ACC112 (cell line): ENCODE results near the gene LMF1.
A peak's percentile ranks its signal among the peaks of the same experiment; 100 is the strongest.

ENCODE experiments used
- H2AFZ ChIP-seq: fragments of 200-600 bp; sonication (generic); one replicate; pipeline ENCODE4 v1.6.0; 2017; ENCODE audit warnings: antibody characterized with exemption, low read length; ENCODE audit not compliant: unreplicated experiment
- H3K27ac ChIP-seq: fragments of 200-600 bp; sonication (generic); 2 replicates; pipeline ENCODE4 v1.5.1; 2014; ENCODE audit warnings: low read depth, mild to moderate bottlenecking, antibody characterized with exemption, low read length, moderate library complexity
- H3K27me3 ChIP-seq: fragments of 200-600 bp; sonication (generic); 2 replicates; pipeline ENCODE4 v1.6.1; 2014; ENCODE audit warnings: mild to moderate bottlenecking, antibody characterized with exemption, low read length, moderate library complexity, mixed read lengths; ENCODE audit not compliant: insufficient read depth
- H3K36me3 ChIP-seq: fragments of 200-600 bp; sonication (generic); 2 replicates; pipeline ENCODE4 v1.6.1; 2016; ENCODE audit warnings: mild to moderate bottlenecking, antibody characterized with exemption, low read length, moderate library complexity, mixed read lengths; ENCODE audit not compliant: insufficient read depth
- H3K4me1 ChIP-seq: fragments of 200-600 bp; sonication (generic); one replicate; pipeline ENCODE4 v1.6.1; 2016; ENCODE audit warnings: low read length, mixed read lengths; ENCODE audit not compliant: insufficient read depth, unreplicated experiment, control insufficient read depth
- H3K4me3 ChIP-seq: fragments of 200-600 bp; sonication (generic); 2 replicates; pipeline ENCODE4 v1.5.1; 2014; ENCODE audit warnings: mild to moderate bottlenecking, low read depth, low read length
- H3K79me2 ChIP-seq: fragments of 200-600 bp; sonication (generic); one replicate; pipeline ENCODE4 v1.6.0; 2016; ENCODE audit warnings: low read length; ENCODE audit not compliant: control insufficient read depth, unreplicated experiment, insufficient read depth

Gene LMF1

GRCh38 chr16:919658-920050, 51.1 kb downstream of the LMF1 start:
- Histone ChIP-seq H3K79me2 (no peaks in the 10 kb centered on the region), H3K36me3 (no peaks in the 10 kb centered on the region), H3K27ac (0 out of 2 replicates have a peak overlapping the region, but pooled peaks have one; percentile 59), H3K4me1 (peaks cover 15% of the 10 kb centered on the region), H3K4me3 (no peak overlapping the region), H2AFZ (no peak overlapping the region), H3K27me3 (no peaks in the 10 kb centered on the region)

GRCh38 chr16:918741-919657, 51.8 kb downstream of the LMF1 start:
- Histone ChIP-seq H3K27me3 (no peaks in the 10 kb centered on the region), H3K36me3 (no peaks in the 10 kb centered on the region), H3K79me2 (no peaks in the 10 kb centered on the region), H3K4me3 (no peak overlapping the region), H3K4me1 (peaks cover 15% of the 10 kb centered on the region), H3K27ac (no peak overlapping the region), H2AFZ (no peak overlapping the region)

GRCh38 chr16:918068-918467, 52.7 kb downstream of the LMF1 start:
- Histone ChIP-seq H3K36me3 (no peaks in the 10 kb centered on the region), H2AFZ (no peak overlapping the region), H3K27me3 (no peaks in the 10 kb centered on the region), H3K4me1 (peaks cover 15% of the 10 kb centered on the region), H3K79me2 (no peaks in the 10 kb centered on the region), H3K4me3 (no peak overlapping the region), H3K27ac (no peak overlapping the region)

- H3K4me3 ChIP-seq = no peak overlapping the region
- no peak overlapping the region for H3K27ac ChIP-seq
- H3K79me2 ChIP-seq = no peaks in the 10 kb centered on the region
- no peaks in the 10 kb centered on the region for H3K27me3 ChIP-seq
- no peak overlapping the region for H2AFZ ChIP-seq
- peaks cover 15% of the 10 kb centered on the region for H3K4me1 ChIP-seq
- H3K36me3 ChIP-seq = no peaks in the 10 kb centered on the region
Observed at GRCh38 chr16:917591-918061, 53.2 kb downstream of the LMF1 start.

GRCh38 chr16:916035-916799, 54.6 kb downstream of the LMF1 start:
- Histone ChIP-seq H3K4me1 (peaks cover 15% of the 10 kb centered on the region), H3K79me2 (no peaks in the 10 kb centered on the region), H3K4me3 (no peak overlapping the region), H3K27ac (no peak overlapping the region), H3K27me3 (no peaks in the 10 kb centered on the region), H2AFZ (no peak overlapping the region), H3K36me3 (no peaks in the 10 kb centered on the region)

DNA sequence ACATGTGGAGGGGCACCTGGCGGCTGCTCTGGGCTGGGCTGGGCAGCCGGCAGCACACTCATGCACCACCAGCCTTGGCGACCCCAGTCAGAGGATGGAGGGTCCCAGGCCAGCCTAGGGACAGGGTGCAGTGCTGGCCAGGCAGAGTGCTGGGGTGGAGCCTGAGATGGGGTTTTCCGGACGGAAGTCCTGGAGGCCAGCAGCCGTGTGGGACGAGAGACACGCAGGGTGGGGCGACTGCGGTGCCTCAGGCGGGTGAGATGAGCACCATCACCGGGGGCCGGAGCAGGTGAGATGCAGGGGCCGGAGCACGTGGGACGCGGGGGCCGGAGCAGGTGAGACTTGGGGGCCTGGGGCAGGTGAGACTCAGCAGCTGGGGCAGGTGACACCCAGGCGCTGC, 55.2 kb downstream of the LMF1 start:
- Histone ChIP-seq H3K27ac (no peak overlapping the region), H3K27me3 (no peaks in the 10 kb centered on the region), H3K79me2 (no peaks in the 10 kb centered on the region), H3K4me3 (no peak overlapping the region), H3K36me3 (no peaks in the 10 kb centered on the region), H2AFZ (no peak overlapping the region), H3K4me1 (peaks cover 9% of the 10 kb centered on the region)

GRCh38 chr16:914440-914839, 56.3 kb downstream of the LMF1 start:
- Histone ChIP-seq H3K36me3 (no peaks in the 10 kb centered on the region), H2AFZ (no peak overlapping the region), H3K4me3 (no peak overlapping the region), H3K27ac (no peak overlapping the region), H3K27me3 (no peaks in the 10 kb centered on the region), H3K79me2 (no peaks in the 10 kb centered on the region), H3K4me1 (no peaks in the 10 kb centered on the region)

DNA sequence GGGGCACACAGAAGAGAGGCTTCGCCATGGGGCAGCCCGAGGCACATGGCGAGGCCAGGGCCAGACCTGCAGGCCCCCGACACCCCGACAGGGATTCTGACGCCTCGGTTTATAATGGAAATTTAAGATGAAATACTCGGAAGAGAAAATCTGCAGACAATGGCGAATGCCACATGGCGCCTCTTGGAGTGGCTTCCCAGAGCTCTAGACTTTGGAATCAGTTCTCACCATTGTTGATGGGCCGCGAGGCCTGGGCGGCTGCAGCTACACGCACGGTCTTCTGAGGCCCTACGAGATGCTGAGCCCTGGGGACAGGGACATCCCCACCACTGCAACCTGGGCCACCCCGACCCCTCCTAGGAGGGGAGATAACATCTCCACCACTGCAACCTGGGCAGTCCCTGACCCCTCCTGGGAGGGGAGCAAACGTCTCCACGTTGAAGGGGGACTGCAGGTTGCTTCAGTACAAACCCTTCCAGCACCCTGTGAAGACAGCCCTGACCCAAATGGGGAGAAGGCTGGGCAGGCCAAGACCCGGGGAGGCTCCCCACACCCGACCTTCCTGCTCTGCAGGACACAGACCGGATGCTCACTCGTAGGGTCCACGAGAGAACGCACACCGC, 56.9 kb downstream of the LMF1 start:
- Histone ChIP-seq H3K4me3 (no peak overlapping the region), H3K4me1 (no peaks in the 10 kb centered on the region), H3K27ac (no peak overlapping the region), H3K27me3 (no peaks in the 10 kb centered on the region), H3K79me2 (no peaks in the 10 kb centered on the region), H3K36me3 (no peaks in the 10 kb centered on the region), H2AFZ (no peak overlapping the region)

- Histone ChIP-seq H3K4me1 (no peaks in the 10 kb centered on the region), H3K36me3 (no peaks in the 10 kb centered on the region), H3K4me3 (no peak overlapping the region), H3K27ac (no peak overlapping the region), H3K79me2 (no peaks in the 10 kb centered on the region), H3K27me3 (no peaks in the 10 kb centered on the region), H2AFZ (no peak overlapping the region)
Observed at GRCh38 chr16:912684-913613, 57.8 kb downstream of the LMF1 start.

GRCh38 chr16:912322-912683, 58.5 kb downstream of the LMF1 start:
- Histone ChIP-seq H3K27me3 (no peaks in the 10 kb centered on the region), H3K4me1 (no peaks in the 10 kb centered on the region), H2AFZ (no peak overlapping the region)

More at GRCh38 chr16:912322-912683, 58.5 kb downstream of the LMF1 start:
- Histone ChIP-seq H3K4me3 (no peak overlapping the region), H3K36me3 (no peaks in the 10 kb centered on the region), H3K79me2 (no peaks in the 10 kb centered on the region), H3K27ac (no peak overlapping the region)
